OCI-LY7 (cell line): ENCODE measurements around the gene PPP1R14C. TPM values are rescaled to one million over a fixed set of nuclear protein-coding genes. Genes with fewer than 3 reads are reported as not detected.

ENCODE experiments used
- BruUV-seq: library from RNA; stranded (reverse); fragments of 400-500 nt; replicated peaks from 2 replicates; lab custom pipeline; 2021; lab: Mats Ljungman, UMichigan
- CTCF ChIA-PET: fragments of 300-600 bp; sonication (Branson Sonifier 250); formaldehyde crosslinking; loops from one replicate; lab custom pipeline; 2022; ENCODE audit warnings: antibody characterized with exemption; ENCODE audit not compliant: unreplicated experiment; lab: Charles Lee
- POLR2A ChIA-PET: fragments of 300-600 bp; sonication (Branson Sonifier 250); formaldehyde crosslinking; loops from one replicate; lab custom pipeline; 2022; ENCODE audit warnings: antibody characterized with exemption; lab: Charles Lee
- DNase-seq: peaks from one replicate; pipeline ENCODE4 v3.0.0-alpha.2; 2015; ENCODE audit warnings: low spot score
- H2AFZ ChIP-seq: fragments of 200-600 bp; sonication (generic), shearing (Covaris generic); 2 replicates; pipeline ENCODE4 v1.6.1; 2014; ENCODE audit warnings: mild to moderate bottlenecking, antibody characterized with exemption, low read length, moderate library complexity
- H3K27ac ChIP-seq: fragments of 200-600 bp; sonication (generic); 2 replicates; pipeline ENCODE4 v1.5.1; 2014; ENCODE audit warnings: mixed run types, low read depth, mild to moderate bottlenecking, moderate library complexity, low read length, inconsistent platforms; ENCODE audit not compliant: poor library complexity, severe bottlenecking
- H3K36me3 ChIP-seq: fragments of 200-600 bp; sonication (generic); 2 replicates; pipeline ENCODE4 v1.6.1; 2014; ENCODE audit warnings: mild to moderate bottlenecking, antibody characterized with exemption, low read length, moderate library complexity, mixed read lengths; ENCODE audit not compliant: insufficient read depth
- H3K4me1 ChIP-seq: fragments of 200-600 bp; sonication (generic); 2 replicates; pipeline ENCODE4 v1.5.1; 2014; ENCODE audit warnings: mild to moderate bottlenecking, low read length; ENCODE audit not compliant: insufficient read depth, poor library complexity, severe bottlenecking
- H3K4me2 ChIP-seq: fragments of 200-600 bp; sonication (generic); 2 replicates; pipeline ENCODE4 v1.6.1; 2014; ENCODE audit warnings: mild to moderate bottlenecking, low read length
- H3K4me3 ChIP-seq: fragments of 200-600 bp; sonication (generic); 2 replicates; pipeline ENCODE4 v1.5.1; 2014; ENCODE audit warnings: mild to moderate bottlenecking, low read depth, low read length; ENCODE audit not compliant: poor library complexity, severe bottlenecking
- H3K79me2 ChIP-seq: fragments of 200-600 bp; sonication (generic); 2 replicates; pipeline ENCODE4 v1.6.1; 2016; ENCODE audit warnings: low read depth, mild to moderate bottlenecking, low read length, moderate library complexity, mixed read lengths; ENCODE audit not compliant: insufficient read depth
- H3K9me2 ChIP-seq: fragments of 200-600 bp; sonication (generic); 2 replicates; pipeline ENCODE4 v1.6.1; 2016; ENCODE audit warnings: mild to moderate bottlenecking, low read length, mixed read lengths; ENCODE audit not compliant: insufficient read depth
- H3K9me3 ChIP-seq: fragments of 200-600 bp; sonication (generic); 2 replicates; pipeline ENCODE4 v1.6.1; 2014; ENCODE audit warnings: mild to moderate bottlenecking, mixed run types, low read length, mixed read lengths
- H4K20me1 ChIP-seq: fragments of 200-600 bp; sonication (generic); 2 replicates; pipeline ENCODE4 v1.6.1; 2014; ENCODE audit warnings: mild to moderate bottlenecking, antibody characterized with exemption, low read length, moderate library complexity, mixed read lengths; ENCODE audit not compliant: insufficient read depth
- CTCF ChIP-seq: fragments of 200-600 bp; sonication (generic); conservative IDR thresholded peaks from 2 replicates; pipeline ENCODE4 v1.5.1; 2014; ENCODE audit warnings: mild to moderate bottlenecking, antibody characterized with exemption, low read length, moderate library complexity, mixed read lengths
- EZH2phosphoT487 ChIP-seq: fragments of 200-600 bp; sonication (generic); IDR thresholded peaks from 2 replicates; pipeline ENCODE4 v1.6.1; 2018; ENCODE audit warnings: low read depth, borderline replicate concordance, mild to moderate bottlenecking, mixed run types, antibody characterized with exemption, low read length, moderate library complexity, mixed read lengths
- intact Hi-C: fragments of 100-400 bp; cut with micrococcal nuclease; formaldehyde crosslinking; loops from one replicate; pipeline ENCODE4 v1.10.0; 2022; ENCODE audit not compliant: unreplicated experiment
- total RNA-seq, 2 experiments: library from RNA; depleted of rRNA in 1 of 2; stranded (reverse); fragments of >200 nt in 1 of 2; shearing (Covaris generic) in 1 of 2; gene quantifications; 2 replicates each; pipeline ENCODE4 v1.2.3, GENCODE V29; 2014 to 2022

Gene PPP1R14C
- total RNA-seq, 2 experiments from 2014 or later, result 1.8 TPM; not detected in 1

- H3K4me1 ChIP-seq, result peaks cover 10% of the 10 kb centered on the region
- CTCF ChIA-PET, result no interaction called here
- no peak overlapping the region for H3K27ac ChIP-seq
- H2AFZ ChIP-seq, result no peak overlapping the region
- H3K4me2 ChIP-seq, result no peak overlapping the region
- POLR2A ChIA-PET, result interaction anchor here (0.5 to 1.9 kb wide), 5 partner anchors 8 to 59 kb away, joined by 3 to 11 read pairs (median 4); no protein-coding TSS in a partner anchor
- H3K9me3 ChIP-seq, result no peaks in the 10 kb centered on the region
- DNase-seq, result no peak
- no peaks in the 10 kb centered on the region for H4K20me1 ChIP-seq
- no peak overlapping the region for H3K4me3 ChIP-seq
- H3K36me3 ChIP-seq, result no peaks in the 10 kb centered on the region
- TF ChIP-seq EZH2phosphoT487 (no peak), CTCF (no peak)
- H3K79me2 ChIP-seq, result no peaks in the 10 kb centered on the region
- no peaks in the 10 kb centered on the region for H3K9me2 ChIP-seq
- intact Hi-C loops, result no loop called here
- no TSS peak for BruUV-seq
Measured at GRCh38 chr6:150153905-150154492, 11.2 kb downstream of the PPP1R14C start.

- Histone ChIP-seq H3K9me2 (no peaks in the 10 kb centered on the region), H3K4me2 (no peak overlapping the region), H4K20me1 (no peaks in the 10 kb centered on the region), H3K4me3 (no peak overlapping the region), H3K36me3 (no peaks in the 10 kb centered on the region), H3K4me1 (no peaks in the 10 kb centered on the region), H3K27ac (no peak overlapping the region), H3K9me3 (no peaks in the 10 kb centered on the region), H2AFZ (no peak overlapping the region), H3K79me2 (no peaks in the 10 kb centered on the region)
- POLR2A ChIA-PET, result interaction anchor here (0.5 to 2.0 kb wide), 5 partner anchors 11 to 286 kb away, joined by 3 to 8 read pairs (median 3); no protein-coding TSS in a partner anchor
- intact Hi-C loops, result no loop called here
- CTCF ChIA-PET, result no interaction called here
- no peak for DNase-seq
- TF ChIP-seq EZH2phosphoT487 (no peak), CTCF (no peak)
- BruUV-seq, result no TSS peak
Measured at GRCh38 chr6:150156460-150156859, 13.6 kb downstream of the PPP1R14C start.

- ChIA-PET POLR2A (interaction anchor here (1.7 kb wide), 1 partner anchor 28 kb away, joined by 5 read pairs; no protein-coding TSS in a partner anchor), CTCF (no interaction called here)
- Histone ChIP-seq H3K4me2 (no peak overlapping the region), H3K9me3 (no peaks in the 10 kb centered on the region), H3K27ac (no peak overlapping the region), H2AFZ (no peak overlapping the region), H3K36me3 (no peaks in the 10 kb centered on the region), H4K20me1 (no peaks in the 10 kb centered on the region), H3K79me2 (no peaks in the 10 kb centered on the region), H3K4me3 (no peak overlapping the region), H3K9me2 (no peaks in the 10 kb centered on the region), H3K4me1 (no peaks in the 10 kb centered on the region)
- BruUV-seq, result no TSS peak
- no peak for DNase-seq
- intact Hi-C loops, result no loop called here
- TF ChIP-seq EZH2phosphoT487 (no peak), CTCF (no peak)
Measured at GRCh38 chr6:150157081-150157480, 14.2 kb downstream of the PPP1R14C start.
